ENCODE measurements around the gene DOC2A.

DOC2A gene

GRCh38 chr16:30010844-30011713, at the start of gene DOC2A:
TSS of gene DOC2A (minus strand) at chr16:30011027. CDS start at chr16:30010222, 805 bp downstream.
- Histone ChIP-seq H3K36me3 (ENCODE audit: control insufficient read depth in 5 of 5, insufficient read depth in 5 of 5, low read length in 5 of 5) (no peaks in the 10 kb centered on the region), H3K4me3 (ENCODE audit: low read depth in 1 of 5, low read length in 5 of 5) (peak within 1 kb of the TSS in 3 of 5 donors; percentile 29 to 49 (median 34)), H3K9ac (ENCODE audit: low read length in 5 of 5) (no peak within 1 kb of the TSS), H3K27ac (ENCODE audit: low read depth, low read length) (no peak within 1 kb of the TSS), H3K4me1 (ENCODE audit: control insufficient read depth in 5 of 5, insufficient read depth in 5 of 5, low read length in 5 of 5) (peaks cover 0 to 12% (median 10%) of the 10 kb centered on the region in 5 donors), H3K9me3 (ENCODE audit: control insufficient read depth in 5 of 5, low read length in 5 of 5) (no peaks in the 10 kb centered on the region), H3K27me3 (ENCODE audit: control insufficient read depth in 5 of 5, insufficient read depth in 4 of 5, low read length in 5 of 5) (peaks cover 24 to 37% (median 35%) of the 10 kb centered on the region in 5 donors)

- Histone ChIP-seq H3K36me3 (ENCODE audit: control insufficient read depth in 5 of 5, insufficient read depth in 5 of 5, low read length in 5 of 5) (no peaks in the 10 kb centered on the region), H3K27me3 (ENCODE audit: control insufficient read depth in 5 of 5, insufficient read depth in 4 of 5, low read length in 5 of 5) (no peaks in the 10 kb centered on the region), H3K4me1 (ENCODE audit: control insufficient read depth in 5 of 5, insufficient read depth in 5 of 5, low read length in 5 of 5) (peaks cover 10 to 37% (median 36%) of the 10 kb centered on the region in 5 donors), H3K27ac (ENCODE audit: low read depth, low read length) (no peak overlapping the region), H3K9ac (ENCODE audit: low read length in 5 of 5) (peak overlapping the region in 1 of 5 donors; percentile 51), H3K4me3 (ENCODE audit: low read depth in 1 of 5, low read length in 5 of 5) (no peak overlapping the region), H3K9me3 (ENCODE audit: control insufficient read depth in 5 of 5, low read length in 5 of 5) (no peaks in the 10 kb centered on the region)
These were observed 49.5 kb upstream of the DOC2A start for GRCh38 chr16:30060346-30060745.

GRCh38 chr16:30054959-30055553, 44.2 kb upstream of the DOC2A start:
- no peaks in the 10 kb centered on the region for H3K9me3 ChIP-seq (ENCODE audit: control insufficient read depth in 5 of 5, low read length in 5 of 5)
- H3K27me3 ChIP-seq (ENCODE audit: control insufficient read depth in 5 of 5, insufficient read depth in 4 of 5, low read length in 5 of 5): no peaks in the 10 kb centered on the region
- H3K4me1 ChIP-seq (ENCODE audit: control insufficient read depth in 5 of 5, insufficient read depth in 5 of 5, low read length in 5 of 5): peaks cover 0 to 22% (median 11%) of the 10 kb centered on the region in 5 donors
- no peak overlapping the region for H3K27ac ChIP-seq (ENCODE audit: low read depth, low read length)
- H3K9ac ChIP-seq (ENCODE audit: low read length in 5 of 5): no peak overlapping the region
- no peak overlapping the region for H3K4me3 ChIP-seq (ENCODE audit: low read depth in 1 of 5, low read length in 5 of 5)
- no peaks in the 10 kb centered on the region for H3K36me3 ChIP-seq (ENCODE audit: control insufficient read depth in 5 of 5, insufficient read depth in 5 of 5, low read length in 5 of 5)

GRCh38 chr16:30054451-30054850, 43.6 kb upstream of the DOC2A start:
- no peak overlapping the region for H3K27ac ChIP-seq (ENCODE audit: low read depth, low read length)
- H3K9me3 ChIP-seq (ENCODE audit: control insufficient read depth in 5 of 5, low read length in 5 of 5): no peaks in the 10 kb centered on the region
- H3K4me3 ChIP-seq (ENCODE audit: low read depth in 1 of 5, low read length in 5 of 5): no peak overlapping the region
- no peaks in the 10 kb centered on the region for H3K36me3 ChIP-seq (ENCODE audit: control insufficient read depth in 5 of 5, insufficient read depth in 5 of 5, low read length in 5 of 5)
- H3K9ac ChIP-seq (ENCODE audit: low read length in 5 of 5): no peak overlapping the region
- H3K4me1 ChIP-seq (ENCODE audit: control insufficient read depth in 5 of 5, insufficient read depth in 5 of 5, low read length in 5 of 5): peaks cover 0 to 20% (median 11%) of the 10 kb centered on the region in 5 donors
- no peaks in the 10 kb centered on the region for H3K27me3 ChIP-seq (ENCODE audit: control insufficient read depth in 5 of 5, insufficient read depth in 4 of 5, low read length in 5 of 5)

GRCh38 chr16:30053376-30054015, 42.7 kb upstream of the DOC2A start:
- peak overlapping the region; percentile 54 for H3K27ac ChIP-seq (ENCODE audit: low read depth, low read length)

GRCh38 chr16:30052671-30053372, 42.0 kb upstream of the DOC2A start:
- Histone ChIP-seq H3K9ac (ENCODE audit: low read length in 5 of 5) (peak overlapping the region in 4 of 5 donors; percentile 51 to 72 (median 69)), H3K27ac (ENCODE audit: low read depth, low read length) (peak overlapping the region; percentile 54)

More at GRCh38 chr16:30053376-30054015, 42.7 kb upstream of the DOC2A start:
- Histone ChIP-seq H3K4me3 (ENCODE audit: low read depth in 1 of 5, low read length in 5 of 5) (peak overlapping the region; percentile 73 to 86 (median 76)), H3K4me1 (ENCODE audit: control insufficient read depth in 5 of 5, insufficient read depth in 5 of 5, low read length in 5 of 5) (peaks cover 0 to 20% (median 11%) of the 10 kb centered on the region in 5 donors), H3K36me3 (ENCODE audit: control insufficient read depth in 5 of 5, insufficient read depth in 5 of 5, low read length in 5 of 5) (no peaks in the 10 kb centered on the region), H3K9ac (ENCODE audit: low read length in 5 of 5) (peak overlapping the region in 3 of 5 donors; percentile 67 to 72 (median 71)), H3K27me3 (ENCODE audit: control insufficient read depth in 5 of 5, insufficient read depth in 4 of 5, low read length in 5 of 5) (no peaks in the 10 kb centered on the region), H3K9me3 (ENCODE audit: control insufficient read depth in 5 of 5, low read length in 5 of 5) (no peaks in the 10 kb centered on the region)

GRCh38 chr16:30051518-30051917, 40.7 kb upstream of the DOC2A start:
- no peak overlapping the region for H3K9ac ChIP-seq (ENCODE audit: low read length in 5 of 5)
- no peak overlapping the region for H3K27ac ChIP-seq (ENCODE audit: low read depth, low read length)

More at GRCh38 chr16:30052671-30053372, 42.0 kb upstream of the DOC2A start:
- Histone ChIP-seq H3K36me3 (ENCODE audit: control insufficient read depth in 5 of 5, insufficient read depth in 5 of 5, low read length in 5 of 5) (no peaks in the 10 kb centered on the region), H3K9me3 (ENCODE audit: control insufficient read depth in 5 of 5, low read length in 5 of 5) (no peaks in the 10 kb centered on the region), H3K27me3 (ENCODE audit: control insufficient read depth in 5 of 5, insufficient read depth in 4 of 5, low read length in 5 of 5) (no peaks in the 10 kb centered on the region), H3K4me1 (ENCODE audit: control insufficient read depth in 5 of 5, insufficient read depth in 5 of 5, low read length in 5 of 5) (peaks cover 0 to 20% (median 11%) of the 10 kb centered on the region in 5 donors), H3K4me3 (ENCODE audit: low read depth in 1 of 5, low read length in 5 of 5) (peak overlapping the region; percentile 73 to 86 (median 76))

GRCh38 chr16:30049871-30050270, 39.0 kb upstream of the DOC2A start:
- Histone ChIP-seq H3K36me3 (ENCODE audit: control insufficient read depth in 5 of 5, insufficient read depth in 5 of 5, low read length in 5 of 5) (no peaks in the 10 kb centered on the region), H3K4me3 (ENCODE audit: low read depth in 1 of 5, low read length in 5 of 5) (no peak overlapping the region), H3K4me1 (ENCODE audit: control insufficient read depth in 5 of 5, insufficient read depth in 5 of 5, low read length in 5 of 5) (peaks cover 0 to 20% (median 11%) of the 10 kb centered on the region in 5 donors), H3K27me3 (ENCODE audit: control insufficient read depth in 5 of 5, insufficient read depth in 4 of 5, low read length in 5 of 5) (peaks cover 0 to 4% (median 0%) of the 10 kb centered on the region in 5 donors), H3K27ac (ENCODE audit: low read depth, low read length) (no peak overlapping the region), H3K9me3 (ENCODE audit: control insufficient read depth in 5 of 5, low read length in 5 of 5) (no peaks in the 10 kb centered on the region), H3K9ac (ENCODE audit: low read length in 5 of 5) (no peak overlapping the region)

More at GRCh38 chr16:30051518-30051917, 40.7 kb upstream of the DOC2A start:
- H3K27me3 ChIP-seq (ENCODE audit: control insufficient read depth in 5 of 5, insufficient read depth in 4 of 5, low read length in 5 of 5): no peaks in the 10 kb centered on the region
- H3K4me1 ChIP-seq (ENCODE audit: control insufficient read depth in 5 of 5, insufficient read depth in 5 of 5, low read length in 5 of 5): peaks cover 0 to 20% (median 11%) of the 10 kb centered on the region in 5 donors
- H3K36me3 ChIP-seq (ENCODE audit: control insufficient read depth in 5 of 5, insufficient read depth in 5 of 5, low read length in 5 of 5): no peaks in the 10 kb centered on the region
- no peak overlapping the region for H3K4me3 ChIP-seq (ENCODE audit: low read depth in 1 of 5, low read length in 5 of 5)
- H3K9me3 ChIP-seq (ENCODE audit: control insufficient read depth in 5 of 5, low read length in 5 of 5): no peaks in the 10 kb centered on the region

- no peaks in the 10 kb centered on the region for H3K4me1 ChIP-seq (ENCODE audit: control insufficient read depth in 5 of 5, insufficient read depth in 5 of 5, low read length in 5 of 5)
- peaks cover 0 to 4% (median 0%) of the 10 kb centered on the region in 5 donors for H3K27me3 ChIP-seq (ENCODE audit: control insufficient read depth in 5 of 5, insufficient read depth in 4 of 5, low read length in 5 of 5)
- H3K4me3 ChIP-seq (ENCODE audit: low read depth in 1 of 5, low read length in 5 of 5): no peak overlapping the region
- H3K27ac ChIP-seq (ENCODE audit: low read depth, low read length): no peak overlapping the region
- H3K9ac ChIP-seq (ENCODE audit: low read length in 5 of 5): no peak overlapping the region
- no peaks in the 10 kb centered on the region for H3K9me3 ChIP-seq (ENCODE audit: control insufficient read depth in 5 of 5, low read length in 5 of 5)
- no peaks in the 10 kb centered on the region for H3K36me3 ChIP-seq (ENCODE audit: control insufficient read depth in 5 of 5, insufficient read depth in 5 of 5, low read length in 5 of 5)
These were observed 35.8 kb upstream of the DOC2A start for GRCh38 chr16:30046588-30046987.
